Astrocyte of the spinal cord (primary cell): Measurements from ENCODE around the gene ADAT3.
A peak's percentile ranks its signal among the peaks of the same experiment; 100 is the strongest.

Source experiments
- DNase-seq: peaks from one replicate; pipeline ENCODE4 v3.0.0; 2011; ENCODE audit warnings: low read depth, low spot score
- H3K4me3 ChIP-seq: 2 replicates; pipeline ENCODE4 v1.5.1; 2011; ENCODE audit warnings: low read depth, mild to moderate bottlenecking, low read length, moderate library complexity
- CTCF ChIP-seq: IDR thresholded peaks from 2 replicates; pipeline ENCODE4 v1.5.1; 2012; ENCODE audit warnings: low read depth, mild to moderate bottlenecking, low read length, inconsistent platforms
- in situ Hi-C: cut with HindIII; loops from 2 replicates; pipeline ENCODE4 v1.10.0; 2017; ENCODE audit warnings: low sequenced_read_pairs

ADAT3 gene

GRCh38 chr19:1942078-1942933 is 37.1 kb downstream of the ADAT3 start:
- TF ChIP-seq CTCF, result no peak

GRCh38 chr19:1942934-1943555 is 37.8 kb downstream of the ADAT3 start:
- H3K4me3 ChIP-seq, result peak overlapping the region; percentile 63
- DNase-seq, result peak; percentile 35
- in situ Hi-C loops, result no loop called here
- no peak for TF ChIP-seq CTCF

More at GRCh38 chr19:1942078-1942933, 37.1 kb downstream of the ADAT3 start:
- in situ Hi-C loops, result no loop called here
- peak overlapping the region; percentile 63 for H3K4me3 ChIP-seq
- peak; percentile 68 for DNase-seq

- in situ Hi-C loops, result no loop called here
- H3K4me3 ChIP-seq, result no peak overlapping the region
- no peak for DNase-seq
- TF ChIP-seq CTCF, result no peak
These were observed 38.5 kb downstream of the ADAT3 start for GRCh38 chr19:1943661-1944087.

GRCh38 chr19:1944088-1944915 is 39.1 kb downstream of the ADAT3 start:
- no peak for TF ChIP-seq CTCF
- in situ Hi-C loops, result no loop called here
- H3K4me3 ChIP-seq, result no peak overlapping the region
- no peak for DNase-seq

GRCh38 chr19:1944916-1945561 is 39.8 kb downstream of the ADAT3 start:
- no peak overlapping the region for H3K4me3 ChIP-seq
- TF ChIP-seq CTCF, result no peak
- in situ Hi-C loops, result no loop called here
- DNase-seq, result no peak

GRCh38 chr19:1945899-1946298 is 40.7 kb downstream of the ADAT3 start:
- in situ Hi-C loops, result no loop called here
- no peak overlapping the region for H3K4me3 ChIP-seq
- peak; percentile 62 for TF ChIP-seq CTCF
- DNase-seq, result no peak
